Renal cortex interstitium (tissue), 11 donors: ENCODE measurements around the gene LRP3. TPM values are rescaled to one million over a fixed set of nuclear protein-coding genes. Genes with fewer than 3 reads are reported as not detected.
A peak's percentile ranks its signal among the peaks of the same experiment; 100 is the strongest.
"Not testable (repeated sequence)": the region's sequence is repeated elsewhere in the genome, so short reads cannot be mapped to it uniquely, and the experiment has no call there.

Experiments used
- DNase-seq, 11 donors: peaks; one replicate each; pipeline ENCODE4 v3.0.0-alpha.2; 2013; ENCODE audit warnings: low read depth in 9 of 11, low spot score in 4 of 11; ENCODE audit errors: extremely low read depth in 1 of 11
- polyA plus RNA-seq, 3 donors: library from polyadenylated mRNA; unstranded; fragments of 120-200 nt; gene quantifications; one replicate each; pipeline ENCODE4 v1.2.1, GENCODE V29; 2013; ENCODE audit not compliant: insufficient read length in 3 of 3

The LRP3 gene
- polyA plus RNA-seq, 3 donors = 18.4 to 30.7 (median 26.4) TPM

GRCh38 chr19:33166037-33166436 lies 28.1 kb upstream of the LRP3 start:
- not testable (repeated sequence) for DNase-seq

- no peak for DNase-seq
Measured at GRCh38 chr19:33167438-33167837, 26.7 kb upstream of the LRP3 start.

GRCh38 chr19:33168528-33168927 lies 25.6 kb upstream of the LRP3 start:
- no peak for DNase-seq

GRCh38 chr19:33171222-33171795 lies 22.8 kb upstream of the LRP3 start:
- peak in 1 of 11 donors; percentile 11 for DNase-seq

- no peak for DNase-seq
Measured at GRCh38 chr19:33171916-33172359, 22.2 kb upstream of the LRP3 start.

GRCh38 chr19:33174186-33174585 lies 19.9 kb upstream of the LRP3 start:
- DNase-seq = no peak

- no peak for DNase-seq
Measured at GRCh38 chr19:33175156-33175782, 18.9 kb upstream of the LRP3 start.

- DNase-seq = no peak
Measured at GRCh38 chr19:33175886-33176669, 18.1 kb upstream of the LRP3 start.

GRCh38 chr19:33176670-33177416 lies 17.3 kb upstream of the LRP3 start:
- peak; percentile 93 to 99 (median 96) for DNase-seq

- DNase-seq = peak in 5 of 11 donors; percentile 47 to 60 (median 58)
Measured at GRCh38 chr19:33177417-33177979, 16.6 kb upstream of the LRP3 start.

GRCh38 chr19:33186431-33187182 lies 7.5 kb upstream of the LRP3 start:
- DNase-seq = no peak

GRCh38 chr19:33187183-33187540 lies 7.0 kb upstream of the LRP3 start:
- DNase-seq = peak in 1 of 11 donors; percentile 34

GRCh38 chr19:33189453-33189852 lies 4.7 kb upstream of the LRP3 start:
- DNase-seq = no peak

GRCh38 chr19:33191092-33191491 lies 3.0 kb upstream of the LRP3 start:
- not testable (repeated sequence) for DNase-seq

GRCh38 chr19:33191501-33191900 lies 2.6 kb upstream of the LRP3 start:
- no peak for DNase-seq

GRCh38 chr19:33192010-33192409 lies 2.1 kb upstream of the LRP3 start:
- no peak for DNase-seq

- no peak for DNase-seq
Measured at GRCh38 chr19:33193269-33193864, 763 bp upstream of the LRP3 start.

GRCh38 chr19:33194532-33194885 lies 379 bp downstream of the LRP3 start:
- no peak for DNase-seq
